ENCODE data around the gene SFTPD.
"Not testable (repeated sequence)": the region's sequence is repeated elsewhere in the genome, so short reads cannot be mapped to it uniquely, and the experiment has no call there.

The SFTPD gene

GRCh38 chr10:79948976-79949722 is at the start of gene SFTPD:
TSS of gene SFTPD (minus strand) at chr10:79949105. CDS start at chr10:79946659, 2,446 bp downstream.
- DNase-seq: no peak

- DNase-seq: no peak
Measured at GRCh38 chr10:79995979-79996634, 47.2 kb upstream of the SFTPD start.

GRCh38 chr10:79994556-79994955 is 45.7 kb upstream of the SFTPD start:
- no peak for DNase-seq

DNA sequence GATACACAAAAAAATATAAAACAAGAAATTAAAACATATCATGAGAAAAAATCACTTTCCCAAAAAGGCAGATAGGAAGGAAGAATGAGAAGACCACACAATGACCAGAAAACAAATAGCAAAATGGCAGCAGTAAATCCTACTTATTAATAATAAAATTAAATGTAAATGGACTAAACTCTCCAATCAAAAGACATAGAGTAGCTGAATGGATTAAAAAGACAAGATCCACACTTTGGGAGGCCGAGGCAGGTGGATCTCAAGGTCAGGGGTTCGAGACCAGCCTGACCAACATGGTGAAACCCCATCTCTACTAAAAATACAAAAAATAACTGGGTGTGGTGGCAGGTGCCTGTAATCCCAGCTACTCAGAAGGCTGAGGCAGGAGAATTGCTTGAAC is 39.3 kb upstream of the SFTPD start:
- DNase-seq: not testable (repeated sequence)

GRCh38 chr10:79986661-79987060 is 37.8 kb upstream of the SFTPD start:
- not testable (repeated sequence) for DNase-seq

GRCh38 chr10:79985481-79986072 is 36.7 kb upstream of the SFTPD start:
- DNase-seq: no peak

GRCh38 chr10:79984851-79985250 is 35.9 kb upstream of the SFTPD start:
- no peak for DNase-seq

GRCh38 chr10:79983286-79983909 is 34.5 kb upstream of the SFTPD start:
- no peak for DNase-seq

DNA sequence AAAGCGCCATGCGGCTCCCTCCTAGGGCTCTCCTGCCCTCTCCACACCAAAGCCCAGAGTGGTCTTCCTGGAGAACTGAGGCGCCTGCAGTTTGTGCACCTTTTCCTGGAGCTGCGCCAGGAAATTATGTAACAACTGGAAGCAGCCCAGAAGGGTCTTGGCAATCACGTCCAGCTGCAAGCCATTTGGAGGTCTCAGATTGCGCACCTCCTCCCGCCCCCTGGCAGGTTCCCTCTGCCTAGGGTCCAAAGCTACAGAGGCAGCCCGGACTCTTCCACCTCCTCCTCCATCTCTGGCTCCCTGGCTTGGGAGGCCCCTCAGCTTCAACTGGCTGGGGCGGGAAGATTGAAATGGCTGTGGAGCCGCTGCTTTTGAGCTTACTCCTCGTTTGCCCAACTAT is 34.0 kb upstream of the SFTPD start:
- no peak for DNase-seq

GRCh38 chr10:79982362-79982800 is 33.5 kb upstream of the SFTPD start:
- no peak for DNase-seq

DNA sequence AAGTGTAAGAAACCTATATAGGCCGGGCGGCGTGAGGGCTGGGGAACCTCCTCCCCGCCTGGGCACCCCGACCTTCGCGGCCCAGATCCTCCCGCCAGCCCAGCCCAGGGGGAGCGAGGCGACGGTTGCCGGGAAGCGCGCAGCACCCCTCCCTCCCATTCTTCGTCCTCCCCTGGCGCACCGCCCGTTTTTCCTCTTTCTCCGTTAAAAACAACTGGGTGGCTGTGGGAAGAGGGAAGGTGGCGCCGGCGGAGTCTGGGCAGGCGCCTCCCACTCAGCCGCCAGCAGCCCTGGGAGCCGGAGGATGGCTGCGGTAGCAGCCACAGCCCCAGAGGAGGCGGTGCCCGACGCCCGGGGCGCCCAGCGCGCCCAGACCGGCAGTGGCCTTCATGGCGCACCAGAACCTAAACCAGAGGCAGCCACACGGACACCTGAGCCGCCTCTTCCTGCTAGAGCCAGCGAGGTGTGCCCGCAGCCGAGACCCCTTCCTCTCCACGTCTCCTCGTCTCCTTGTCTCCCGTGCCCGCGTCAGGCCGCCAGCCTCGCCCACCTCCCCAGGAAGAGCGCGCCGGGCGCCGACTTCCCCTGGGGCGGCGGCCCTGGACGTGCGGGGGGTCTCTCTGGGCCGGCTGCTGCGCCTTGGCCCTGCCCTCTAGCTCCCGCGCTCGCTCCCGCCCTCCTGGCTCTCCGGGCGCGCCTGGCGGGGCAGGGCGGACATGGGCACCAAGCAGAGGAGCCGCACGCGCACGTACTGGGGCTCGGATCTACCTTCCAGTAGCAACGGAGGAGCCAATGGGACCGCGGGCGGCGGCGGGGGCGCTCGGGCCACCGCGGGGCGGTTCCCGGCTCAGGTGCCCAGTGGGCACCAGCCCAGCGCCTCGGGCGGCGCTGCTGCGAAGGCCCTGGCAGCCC is 32.8 kb upstream of the SFTPD start:
- DNase-seq: peak; percentile 21 to 46

DNA sequence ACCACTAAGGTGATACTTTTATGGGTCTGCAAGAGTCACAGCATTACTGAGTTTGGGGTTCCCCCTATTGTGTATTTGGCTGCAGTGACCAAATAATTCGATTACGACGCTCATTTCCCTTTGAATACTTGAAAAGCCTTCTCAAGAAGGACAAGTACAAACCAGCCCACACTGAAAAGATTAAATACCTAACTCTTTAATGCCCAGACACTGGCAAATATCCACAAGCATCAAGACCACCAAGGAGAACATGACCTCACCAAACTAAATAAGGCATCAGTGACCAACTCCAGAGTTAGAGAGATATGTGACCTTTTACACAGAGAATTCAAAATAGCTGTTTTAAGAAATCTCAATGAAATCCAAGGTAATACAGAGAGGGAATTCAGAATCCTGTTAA is 31.8 kb upstream of the SFTPD start:
- DNase-seq: no peak

- DNase-seq: no peak
Measured at GRCh38 chr10:79979976-79980687, 31.2 kb upstream of the SFTPD start.

GRCh38 chr10:79979310-79979975 is 30.5 kb upstream of the SFTPD start:
- no peak for DNase-seq

GRCh38 chr10:79976999-79977398 is 28.1 kb upstream of the SFTPD start:
- no peak for DNase-seq

GRCh38 chr10:79970062-79970461 is 21.2 kb upstream of the SFTPD start:
- no peak for DNase-seq

GRCh38 chr10:79947787-79948424 is 999 bp downstream of the SFTPD start:
- no peak for DNase-seq

- DNase-seq: no peak
Measured at GRCh38 chr10:79947083-79947415, 1.9 kb downstream of the SFTPD start.

GRCh38 chr10:79946271-79947082 is 2.4 kb downstream of the SFTPD start:
- DNase-seq: no peak

Measured in Kasumi-1 (cell line).